ENCODE measurements around the gene GIT2. TPM values are rescaled to one million over a fixed set of nuclear protein-coding genes. Genes with fewer than 3 reads are reported as not detected.

The GIT2 gene
- total RNA-seq, 2 donors from 2014 or later: 27.0 to 27.9 TPM

DNA sequence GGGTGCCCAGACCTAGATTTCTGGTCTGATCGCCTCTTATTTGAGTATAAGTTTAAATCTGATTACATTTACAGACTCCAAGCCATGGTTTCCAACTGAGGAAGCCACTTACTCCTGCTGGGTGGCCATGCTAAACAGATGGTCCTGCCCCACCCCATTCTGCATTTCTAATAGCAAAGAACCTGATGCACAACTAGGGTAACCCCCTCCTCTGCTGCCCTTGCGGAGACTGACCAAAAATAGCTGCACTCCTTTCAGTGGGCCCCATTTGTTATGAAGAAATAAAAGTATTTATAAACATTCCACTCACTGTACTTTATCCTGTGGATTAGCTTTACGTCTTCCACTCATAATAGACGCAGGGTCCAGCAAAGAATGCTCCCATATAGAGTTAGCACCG, 6.8 kb downstream of the GIT2 start:
- Histone ChIP-seq H3K4me1 (ENCODE audit: control insufficient read depth, insufficient read depth, low read length) (no peaks in the 10 kb centered on the region), H3K9ac (ENCODE audit: extremely low read depth, low read length, poor library complexity, severe bottlenecking) (no peak overlapping the region), H3K9me3 (ENCODE audit: control insufficient read depth, low read length) (no peaks in the 10 kb centered on the region), H3K4me3 (ENCODE audit: low read length) (no peak overlapping the region), H3K27ac (ENCODE audit: low read depth, low read length) (no peak overlapping the region), H3K36me3 (ENCODE audit: control insufficient read depth, insufficient read depth, low read length) (peaks cover 58% of the 10 kb centered on the region), H3K27me3 (ENCODE audit: control insufficient read depth, insufficient read depth, low read length, poor library complexity, severe bottlenecking) (no peaks in the 10 kb centered on the region)
- Mint-ChIP-seq H3K9me3 (no peaks in the 10 kb centered on the region), H3K4me3 (no peak overlapping the region), H3K27ac (no peak overlapping the region), H3K27me3 (ENCODE audit: insufficient read depth) (no peaks in the 10 kb centered on the region), H3K4me1 (peaks cover 5% of the 10 kb centered on the region), H3K36me3 (ENCODE audit: low read depth) (peaks cover 50% of the 10 kb centered on the region)
- TF ChIP-seq, protein P1, sequence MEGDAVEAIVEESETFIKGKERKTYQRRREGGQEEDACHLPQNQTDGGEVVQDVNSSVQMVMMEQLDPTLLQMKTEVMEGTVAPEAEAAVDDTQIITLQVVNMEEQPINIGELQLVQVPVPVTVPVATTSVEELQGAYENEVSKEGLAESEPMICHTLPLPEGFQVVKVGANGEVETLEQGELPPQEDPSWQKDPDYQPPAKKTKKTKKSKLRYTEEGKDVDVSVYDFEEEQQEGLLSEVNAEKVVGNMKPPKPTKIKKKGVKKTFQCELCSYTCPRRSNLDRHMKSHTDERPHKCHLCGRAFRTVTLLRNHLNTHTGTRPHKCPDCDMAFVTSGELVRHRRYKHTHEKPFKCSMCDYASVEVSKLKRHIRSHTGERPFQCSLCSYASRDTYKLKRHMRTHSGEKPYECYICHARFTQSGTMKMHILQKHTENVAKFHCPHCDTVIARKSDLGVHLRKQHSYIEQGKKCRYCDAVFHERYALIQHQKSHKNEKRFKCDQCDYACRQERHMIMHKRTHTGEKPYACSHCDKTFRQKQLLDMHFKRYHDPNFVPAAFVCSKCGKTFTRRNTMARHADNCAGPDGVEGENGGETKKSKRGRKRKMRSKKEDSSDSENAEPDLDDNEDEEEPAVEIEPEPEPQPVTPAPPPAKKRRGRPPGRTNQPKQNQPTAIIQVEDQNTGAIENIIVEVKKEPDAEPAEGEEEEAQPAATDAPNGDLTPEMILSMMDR (conservative IDR thresholded peaks at IDR 0.05): no peak
- DNase-seq: no peak
- WGBS, 2 experiments (ENCODE audit: insufficient coverage in 1 of 2, insufficient read length in 1 of 2): 95 to 100% methylated on average over 3 to 5 of the region's 5 CpGs

DNA sequence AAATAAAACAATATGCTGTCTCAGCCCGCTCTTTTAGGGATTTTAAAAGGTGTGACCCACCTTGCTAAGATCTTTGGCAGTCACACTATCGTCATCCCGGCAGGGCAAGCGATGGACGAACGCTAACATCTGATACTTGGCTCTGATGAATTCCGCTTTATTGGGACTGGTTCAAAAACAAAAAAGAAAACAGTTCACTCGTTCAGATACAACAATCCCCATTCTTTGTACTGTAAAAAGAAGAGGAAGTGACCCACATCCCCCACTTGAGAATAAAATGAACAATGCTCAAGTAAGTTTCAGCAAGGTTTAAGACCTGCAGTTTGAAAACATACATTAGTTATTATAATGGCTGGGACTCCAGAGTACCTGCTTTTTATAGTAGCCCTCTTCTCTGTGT, 7.3 kb downstream of the GIT2 start:
- TF ChIP-seq, protein P1 (conservative IDR thresholded peaks at IDR 0.05): no peak
- H3K4me3 ChIP-seq (ENCODE audit: low read length): no peak overlapping the region
- H3K27ac ChIP-seq (ENCODE audit: low read depth, low read length): no peak overlapping the region
- 95% methylated on average over 7 to 8 of the region's 8 CpGs for WGBS, 2 experiments (ENCODE audit: insufficient coverage in 1 of 2, insufficient read length in 1 of 2)
- no peak overlapping the region for H3K9ac ChIP-seq (ENCODE audit: extremely low read depth, low read length, poor library complexity, severe bottlenecking)
- H3K9me3 Mint-ChIP-seq: no peaks in the 10 kb centered on the region
- DNase-seq: no peak
- H3K36me3 ChIP-seq (ENCODE audit: control insufficient read depth, insufficient read depth, low read length): peaks cover 59% of the 10 kb centered on the region
- H3K9me3 ChIP-seq (ENCODE audit: control insufficient read depth, low read length): no peaks in the 10 kb centered on the region
- peaks cover 2% of the 10 kb centered on the region for H3K4me1 Mint-ChIP-seq
- peaks cover 50% of the 10 kb centered on the region for H3K36me3 Mint-ChIP-seq (ENCODE audit: low read depth)
- no peaks in the 10 kb centered on the region for H3K27me3 Mint-ChIP-seq (ENCODE audit: insufficient read depth)
- H3K27me3 ChIP-seq (ENCODE audit: control insufficient read depth, insufficient read depth, low read length, poor library complexity, severe bottlenecking): no peaks in the 10 kb centered on the region
- H3K27ac Mint-ChIP-seq: no peak overlapping the region
- H3K4me3 Mint-ChIP-seq: no peak overlapping the region
- no peaks in the 10 kb centered on the region for H3K4me1 ChIP-seq (ENCODE audit: control insufficient read depth, insufficient read depth, low read length)

DNA sequence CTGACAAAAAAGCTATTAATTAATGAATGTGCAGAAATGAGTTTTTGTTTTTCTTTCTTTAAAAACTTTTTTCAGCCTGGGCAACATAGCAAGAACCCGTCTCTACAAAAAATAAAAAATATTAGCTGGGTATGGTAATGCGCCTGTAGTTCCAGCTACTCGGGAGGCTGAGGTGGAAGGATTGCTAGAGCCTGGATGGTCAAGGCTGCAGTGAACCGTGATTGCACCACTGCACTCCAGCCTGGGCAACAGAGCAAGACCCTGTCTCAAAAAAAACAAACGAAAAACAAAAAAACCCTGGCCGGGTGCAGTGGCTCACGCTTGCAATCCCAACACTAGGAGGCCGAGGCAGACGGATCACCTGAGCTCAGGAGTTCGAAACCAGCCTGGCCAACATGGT, 7.9 kb downstream of the GIT2 start:
- no peak overlapping the region for H3K4me3 ChIP-seq (ENCODE audit: low read length)
- no peak overlapping the region for H3K4me3 Mint-ChIP-seq
- peaks cover 54% of the 10 kb centered on the region for H3K36me3 Mint-ChIP-seq (ENCODE audit: low read depth)
- no peak for DNase-seq
- H3K4me1 Mint-ChIP-seq: peaks cover 2% of the 10 kb centered on the region
- TF ChIP-seq, protein P1 (conservative IDR thresholded peaks at IDR 0.05): peak; percentile 30
- no peak overlapping the region for H3K27ac ChIP-seq (ENCODE audit: low read depth, low read length)
- no peak overlapping the region for H3K9ac ChIP-seq (ENCODE audit: extremely low read depth, low read length, poor library complexity, severe bottlenecking)
- H3K9me3 Mint-ChIP-seq: no peaks in the 10 kb centered on the region
- peaks cover 65% of the 10 kb centered on the region for H3K36me3 ChIP-seq (ENCODE audit: control insufficient read depth, insufficient read depth, low read length)
- WGBS, 2 experiments (ENCODE audit: insufficient coverage in 1 of 2, insufficient read length in 1 of 2): 94% methylated on average over 9 to 10 of the region's 10 CpGs
- no peaks in the 10 kb centered on the region for H3K27me3 Mint-ChIP-seq (ENCODE audit: insufficient read depth)
- no peak overlapping the region for H3K27ac Mint-ChIP-seq
- no peaks in the 10 kb centered on the region for H3K4me1 ChIP-seq (ENCODE audit: control insufficient read depth, insufficient read depth, low read length)
- no peaks in the 10 kb centered on the region for H3K27me3 ChIP-seq (ENCODE audit: control insufficient read depth, insufficient read depth, low read length, poor library complexity, severe bottlenecking)
- no peaks in the 10 kb centered on the region for H3K9me3 ChIP-seq (ENCODE audit: control insufficient read depth, low read length)

Data from endodermal cell (in vitro differentiated cells).